Smooth muscle cell (in vitro differentiated cells): Measurements from ENCODE around the gene MRPS2. TPM values are rescaled to one million over a fixed set of nuclear protein-coding genes. Genes with fewer than 3 reads are reported as not detected.

Experiments used
- DNase-seq: peaks from one replicate; lab custom pipeline; 2025; ENCODE audit not compliant: unreplicated experiment; lab: John Stamatoyannopoulos, UW
- H2AFZ ChIP-seq: fragments of 200-600 bp; sonication (generic); 2 replicates; pipeline ENCODE4 v1.6.0; 2016; ENCODE audit warnings: antibody characterized with exemption, low read depth, mild to moderate bottlenecking
- H3F3A ChIP-seq: fragments of 200-600 bp; sonication (generic); 2 replicates; pipeline ENCODE4 v1.6.0; 2017; ENCODE audit warnings: antibody characterized with exemption, low read depth
- H3K27ac ChIP-seq: fragments of 200-600 bp; sonication (generic); 2 replicates; pipeline ENCODE4 v1.5.1; 2016; ENCODE audit warnings: low read depth, mild to moderate bottlenecking
- H3K27me3 ChIP-seq: fragments of 200-600 bp; sonication (generic); 2 replicates; pipeline ENCODE4 v1.6.1; 2016; ENCODE audit warnings: low read depth, mild to moderate bottlenecking
- H3K36me3 ChIP-seq: fragments of 200-600 bp; sonication (generic); 2 replicates; pipeline ENCODE4 v1.5.1; 2016; ENCODE audit warnings: low read depth
- H3K4me1 ChIP-seq: fragments of 200-600 bp; sonication (generic); 2 replicates; pipeline ENCODE4 v1.5.1; 2016; ENCODE audit warnings: low read depth
- H3K4me2 ChIP-seq: fragments of 200-600 bp; sonication (generic); 2 replicates; pipeline ENCODE4 v1.6.0; 2016; ENCODE audit warnings: mild to moderate bottlenecking
- H3K4me3 ChIP-seq: fragments of 200-600 bp; sonication (generic); 2 replicates; pipeline ENCODE4 v1.5.1; 2016; ENCODE audit warnings: mild to moderate bottlenecking
- H3K79me2 ChIP-seq: fragments of 200-600 bp; sonication (generic); 2 replicates; pipeline ENCODE4 v1.6.0; 2016; ENCODE audit warnings: low read depth, mild to moderate bottlenecking
- H3K9ac ChIP-seq: fragments of 200-600 bp; sonication (generic); 2 replicates; pipeline ENCODE4 v1.6.0; 2016; ENCODE audit warnings: low read depth
- H3K9me3 ChIP-seq: fragments of 200-600 bp; sonication (generic); replicated peaks from 2 replicates; pipeline ENCODE4 v1.5.1; 2016; ENCODE audit warnings: low read depth
- H4K20me1 ChIP-seq: fragments of 200-600 bp; sonication (generic); 2 replicates; pipeline ENCODE4 v1.6.0; 2016; ENCODE audit warnings: low read depth
- WGBS: methylation state at CpG from one replicate; pipeline ENCODE4 v1.1.7; 2016; ENCODE audit warnings: low lambda C conversion rate; 5-methylcytosine and 5-hydroxymethylcytosine counted together
- polyA plus RNA-seq: library from polyadenylated mRNA; unstranded; fragments of >200 nt; fragmentation: Nextera tagmentation; extraction: Ambion mirVana; gene quantifications from 2 replicates; pipeline ENCODE4 v1.2.1, GENCODE V29; 2016
- total RNA-seq: library from RNA; depleted of rRNA; stranded (reverse); fragments of >200 nt; gene quantifications from 2 replicates; pipeline ENCODE4 v1.2.3, GENCODE V29; 2014
- TF ChIP-seq, protein P1 (sequence below): fragments of 200-600 bp; sonication (generic); IDR thresholded peaks from 2 replicates; pipeline ENCODE4 v1.5.1; 2017; ENCODE audit warnings: borderline replicate concordance, mild to moderate bottlenecking, antibody characterized with exemption; ENCODE audit not compliant: insufficient read depth, poor library complexity, severe bottlenecking

The MRPS2 gene
- total and polyA plus RNA-seq, 2 experiments from 2014 or later: 30.7 to 49.0 TPM

DNA sequence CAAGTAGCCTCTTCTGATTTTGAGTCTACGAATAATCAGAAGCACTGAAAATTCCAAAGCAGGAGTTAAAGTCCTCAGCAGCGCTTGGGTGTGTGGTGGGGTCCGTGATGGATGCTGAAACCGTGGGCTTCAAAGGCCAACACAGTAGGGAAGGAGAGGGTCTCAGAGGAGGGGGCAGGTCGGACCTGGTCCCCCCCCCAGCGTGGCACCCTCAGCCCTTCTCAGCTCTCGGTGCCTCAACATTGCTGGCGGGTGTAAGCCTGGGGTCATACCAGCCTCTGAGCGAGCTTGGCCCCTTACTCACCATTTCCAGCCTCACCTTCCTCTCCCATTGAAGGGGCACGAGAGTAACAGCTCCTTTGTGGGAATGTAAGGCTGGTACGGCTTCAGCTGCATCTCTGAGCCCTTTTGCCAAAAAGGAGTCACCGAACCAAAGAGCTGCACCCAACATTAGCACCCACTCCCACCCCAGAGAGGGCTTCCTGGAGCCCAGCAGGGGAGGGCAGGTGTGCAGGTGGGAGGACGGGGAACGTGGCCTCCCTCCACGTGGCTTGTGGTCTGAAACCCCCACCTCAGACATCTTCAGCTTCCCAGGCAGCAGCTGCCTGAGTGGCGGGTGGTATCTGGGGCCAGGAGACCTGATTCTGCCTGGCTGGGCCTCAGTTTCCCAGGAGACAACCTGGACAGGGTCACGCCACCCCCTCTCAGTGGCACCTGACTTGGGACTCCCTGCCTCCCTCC, 14.0 kb downstream of the MRPS2 start:
- TF ChIP-seq, protein P1, sequence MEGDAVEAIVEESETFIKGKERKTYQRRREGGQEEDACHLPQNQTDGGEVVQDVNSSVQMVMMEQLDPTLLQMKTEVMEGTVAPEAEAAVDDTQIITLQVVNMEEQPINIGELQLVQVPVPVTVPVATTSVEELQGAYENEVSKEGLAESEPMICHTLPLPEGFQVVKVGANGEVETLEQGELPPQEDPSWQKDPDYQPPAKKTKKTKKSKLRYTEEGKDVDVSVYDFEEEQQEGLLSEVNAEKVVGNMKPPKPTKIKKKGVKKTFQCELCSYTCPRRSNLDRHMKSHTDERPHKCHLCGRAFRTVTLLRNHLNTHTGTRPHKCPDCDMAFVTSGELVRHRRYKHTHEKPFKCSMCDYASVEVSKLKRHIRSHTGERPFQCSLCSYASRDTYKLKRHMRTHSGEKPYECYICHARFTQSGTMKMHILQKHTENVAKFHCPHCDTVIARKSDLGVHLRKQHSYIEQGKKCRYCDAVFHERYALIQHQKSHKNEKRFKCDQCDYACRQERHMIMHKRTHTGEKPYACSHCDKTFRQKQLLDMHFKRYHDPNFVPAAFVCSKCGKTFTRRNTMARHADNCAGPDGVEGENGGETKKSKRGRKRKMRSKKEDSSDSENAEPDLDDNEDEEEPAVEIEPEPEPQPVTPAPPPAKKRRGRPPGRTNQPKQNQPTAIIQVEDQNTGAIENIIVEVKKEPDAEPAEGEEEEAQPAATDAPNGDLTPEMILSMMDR: no peak
- no peaks in the 10 kb centered on the region for H3F3A ChIP-seq
- no peak overlapping the region for H3K27ac ChIP-seq
- no peak for DNase-seq
- H3K27me3 ChIP-seq: no peaks in the 10 kb centered on the region
- WGBS: 95% methylated on average over 17 of the region's 17 CpGs
- H4K20me1 ChIP-seq: no peaks in the 10 kb centered on the region
- no peaks in the 10 kb centered on the region for H3K36me3 ChIP-seq
- H2AFZ ChIP-seq: no peak overlapping the region
- H3K9me3 ChIP-seq: no peaks in the 10 kb centered on the region
- H3K9ac ChIP-seq: no peak overlapping the region
- no peaks in the 10 kb centered on the region for H3K79me2 ChIP-seq
- no peaks in the 10 kb centered on the region for H3K4me1 ChIP-seq
- no peak overlapping the region for H3K4me3 ChIP-seq
- H3K4me2 ChIP-seq: no peak overlapping the region

DNA sequence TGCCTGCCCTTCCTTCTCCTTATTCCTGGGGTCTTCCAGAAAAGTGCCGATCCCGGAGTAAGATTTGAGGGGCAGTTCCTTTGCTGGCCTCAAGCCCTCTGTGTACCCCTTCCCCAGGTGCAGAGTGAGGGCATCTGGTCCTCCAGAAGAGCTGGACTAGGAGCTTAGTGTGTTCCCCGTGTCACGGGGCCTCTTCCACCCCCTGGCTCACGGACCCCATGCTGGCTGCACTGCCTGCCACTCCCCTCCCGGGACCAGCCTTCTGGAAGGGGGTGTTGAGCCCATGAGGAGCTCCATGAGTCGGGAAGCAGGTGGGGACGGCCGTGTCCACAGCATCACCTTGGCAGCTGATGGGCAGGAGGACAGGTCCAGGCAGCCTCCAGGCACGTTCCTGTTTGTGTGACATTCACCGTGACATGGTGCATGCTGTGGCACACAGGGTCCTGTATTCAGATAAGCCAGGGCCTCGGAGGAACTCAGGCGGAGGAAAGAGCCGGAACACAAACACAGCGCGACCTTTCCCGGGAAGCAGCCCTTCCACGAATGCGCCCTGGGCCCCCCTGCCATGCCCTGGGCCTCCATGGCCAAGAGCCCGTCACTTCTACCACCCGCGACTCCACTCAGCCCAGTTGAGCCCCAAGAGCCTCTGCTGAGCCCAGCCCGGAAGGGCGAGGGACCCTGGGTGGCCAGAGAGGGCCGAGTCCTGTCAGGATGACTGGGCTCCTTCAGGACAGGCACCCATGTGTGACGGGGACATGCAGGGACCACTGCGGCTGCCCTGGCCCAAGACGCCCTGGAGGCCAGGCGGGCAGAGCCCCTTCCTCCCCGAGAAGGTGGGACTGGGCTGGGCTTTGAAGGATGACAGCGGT, 14.8 kb downstream of the MRPS2 start:
- H4K20me1 ChIP-seq: no peaks in the 10 kb centered on the region
- H3K27ac ChIP-seq: no peak overlapping the region
- no peaks in the 10 kb centered on the region for H3K79me2 ChIP-seq
- H3K4me1 ChIP-seq: no peaks in the 10 kb centered on the region
- H3K27me3 ChIP-seq: no peaks in the 10 kb centered on the region
- H3K4me2 ChIP-seq: no peak overlapping the region
- H3K36me3 ChIP-seq: no peaks in the 10 kb centered on the region
- 94% methylated on average over 30 of the region's 31 CpGs for WGBS
- H3K9ac ChIP-seq: no peak overlapping the region
- TF ChIP-seq, protein P1: no peak
- no peaks in the 10 kb centered on the region for H3F3A ChIP-seq
- H2AFZ ChIP-seq: no peak overlapping the region
- H3K9me3 ChIP-seq: no peaks in the 10 kb centered on the region
- no peak for DNase-seq
- H3K4me3 ChIP-seq: no peak overlapping the region

DNA sequence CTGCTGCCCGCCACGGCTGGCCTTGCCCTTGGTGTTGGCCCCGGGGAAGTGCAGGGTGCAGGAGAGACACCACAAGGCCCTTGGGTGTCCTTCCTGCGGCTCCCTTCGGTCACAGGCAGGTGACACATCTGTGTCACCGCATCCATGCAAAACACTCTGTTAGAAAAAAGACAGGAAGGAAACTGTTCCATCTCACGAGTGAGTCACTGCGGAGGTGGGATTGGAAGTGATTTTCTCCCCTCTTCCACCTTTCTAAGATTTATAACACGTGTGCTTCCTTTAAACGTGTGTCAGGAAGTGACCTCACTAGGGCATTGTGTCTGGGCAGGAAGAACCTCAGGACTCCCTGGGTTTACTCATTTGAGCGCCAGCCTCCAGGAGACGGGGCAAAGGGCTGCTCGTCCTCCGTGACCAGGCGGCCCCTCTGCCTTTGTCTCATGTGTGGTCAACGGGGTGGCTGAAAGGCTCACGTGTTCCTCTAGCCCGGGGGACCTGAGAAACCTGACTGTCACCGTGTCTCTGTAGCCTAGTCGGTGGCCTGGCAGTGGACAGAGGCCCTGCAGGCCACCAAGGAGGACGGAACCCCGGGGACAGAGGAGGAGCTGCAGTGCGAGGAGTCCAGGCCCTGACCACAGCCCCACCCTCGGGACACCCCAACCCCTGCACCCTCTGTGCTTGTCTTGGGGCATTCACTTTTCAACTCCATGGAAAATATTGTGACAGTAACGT, 15.8 kb downstream of the MRPS2 start:
- H2AFZ ChIP-seq: no peak overlapping the region
- H3K36me3 ChIP-seq: no peaks in the 10 kb centered on the region
- TF ChIP-seq, protein P1: no peak
- no peaks in the 10 kb centered on the region for H3K79me2 ChIP-seq
- H3K27me3 ChIP-seq: no peaks in the 10 kb centered on the region
- no peaks in the 10 kb centered on the region for H4K20me1 ChIP-seq
- no peaks in the 10 kb centered on the region for H3F3A ChIP-seq
- no peak overlapping the region for H3K4me3 ChIP-seq
- WGBS: 90% methylated on average over 25 of the region's 25 CpGs
- H3K4me1 ChIP-seq: no peaks in the 10 kb centered on the region
- H3K9me3 ChIP-seq: no peaks in the 10 kb centered on the region
- H3K27ac ChIP-seq: no peak overlapping the region
- no peak overlapping the region for H3K9ac ChIP-seq
- no peak for DNase-seq
- no peak overlapping the region for H3K4me2 ChIP-seq
